ENCODE results near the gene FAM120B.

GRCh38 chr6:170307080-170307545, 555 bp downstream of the FAM120B start:
- TF ChIP-seq CTCF (conservative IDR thresholded peaks at IDR 0.05 in 1 of 2, IDR thresholded peaks at IDR 0.05 in 1 of 2; ENCODE audit: low read depth in 1 of 2, low read length in 2 of 2): no peak
- no peak for TF ChIP-seq EZH2 (IDR thresholded peaks at IDR 0.05; ENCODE audit: low read length, missing control alignments)
